D721Med (cell line): ENCODE data around the gene DBNDD1.

ENCODE experiments used
- DNase-seq: peaks from one replicate; pipeline ENCODE4 v3.0.0; 2011; ENCODE audit warnings: low spot score; ENCODE audit not compliant: insufficient read length
- FAIRE-seq: peaks from 2 replicates; lab custom pipeline; 2011; peaks lifted over from hg19 to GRCh38; lab: Jason Lieb, UNC
- TF ChIP-seq, protein P1 (sequence below): IDR thresholded peaks from 2 replicates; pipeline ENCODE4 v1.5.1; 2012; ENCODE audit warnings: mild to moderate bottlenecking, control low read depth; ENCODE audit not compliant: insufficient read depth; ENCODE audit errors: missing control alignments

The DBNDD1 gene

DNA sequence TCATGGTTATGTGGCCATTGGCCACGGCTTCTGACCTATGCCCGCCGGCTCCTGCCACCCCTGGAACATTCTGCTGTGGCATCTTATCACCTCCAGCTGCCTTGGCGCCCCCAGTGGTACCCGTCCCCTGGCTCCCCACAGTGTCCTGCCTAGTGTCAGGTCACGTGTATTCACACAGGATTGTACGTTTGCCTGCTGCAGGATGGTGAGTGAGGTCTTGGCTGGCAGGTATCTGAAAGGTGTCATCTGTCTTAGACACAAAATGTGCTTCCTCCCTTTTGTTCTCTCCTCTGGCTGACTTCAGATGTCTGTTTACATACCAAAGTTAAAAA lies 24.9 kb downstream of the DBNDD1 start:
- FAIRE-seq: no peak
- no peak for DNase-seq
- TF ChIP-seq, protein P1, sequence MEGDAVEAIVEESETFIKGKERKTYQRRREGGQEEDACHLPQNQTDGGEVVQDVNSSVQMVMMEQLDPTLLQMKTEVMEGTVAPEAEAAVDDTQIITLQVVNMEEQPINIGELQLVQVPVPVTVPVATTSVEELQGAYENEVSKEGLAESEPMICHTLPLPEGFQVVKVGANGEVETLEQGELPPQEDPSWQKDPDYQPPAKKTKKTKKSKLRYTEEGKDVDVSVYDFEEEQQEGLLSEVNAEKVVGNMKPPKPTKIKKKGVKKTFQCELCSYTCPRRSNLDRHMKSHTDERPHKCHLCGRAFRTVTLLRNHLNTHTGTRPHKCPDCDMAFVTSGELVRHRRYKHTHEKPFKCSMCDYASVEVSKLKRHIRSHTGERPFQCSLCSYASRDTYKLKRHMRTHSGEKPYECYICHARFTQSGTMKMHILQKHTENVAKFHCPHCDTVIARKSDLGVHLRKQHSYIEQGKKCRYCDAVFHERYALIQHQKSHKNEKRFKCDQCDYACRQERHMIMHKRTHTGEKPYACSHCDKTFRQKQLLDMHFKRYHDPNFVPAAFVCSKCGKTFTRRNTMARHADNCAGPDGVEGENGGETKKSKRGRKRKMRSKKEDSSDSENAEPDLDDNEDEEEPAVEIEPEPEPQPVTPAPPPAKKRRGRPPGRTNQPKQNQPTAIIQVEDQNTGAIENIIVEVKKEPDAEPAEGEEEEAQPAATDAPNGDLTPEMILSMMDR: no peak

DNA sequence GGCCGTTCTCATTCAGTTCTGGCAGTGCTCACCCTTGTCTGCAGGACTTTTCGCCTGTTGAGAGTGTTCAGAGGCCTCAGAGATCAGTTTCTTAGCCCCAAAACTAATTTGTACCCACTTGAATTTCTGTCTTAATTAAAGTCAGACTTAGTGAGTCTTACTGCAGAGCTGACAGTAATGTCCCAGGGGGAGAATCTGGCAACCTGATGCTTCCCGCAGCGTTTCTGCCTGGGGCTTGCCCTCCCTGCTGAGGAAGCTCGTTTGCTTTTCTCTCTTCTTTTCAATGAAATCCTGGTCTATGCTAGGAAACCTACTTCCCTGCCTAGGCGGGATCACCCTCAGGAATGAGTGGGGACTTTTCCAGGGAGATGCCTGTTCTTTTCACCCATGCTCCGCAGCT lies 25.3 kb downstream of the DBNDD1 start:
- no peak for DNase-seq
- TF ChIP-seq, protein P1: no peak
- FAIRE-seq: no peak

DNA sequence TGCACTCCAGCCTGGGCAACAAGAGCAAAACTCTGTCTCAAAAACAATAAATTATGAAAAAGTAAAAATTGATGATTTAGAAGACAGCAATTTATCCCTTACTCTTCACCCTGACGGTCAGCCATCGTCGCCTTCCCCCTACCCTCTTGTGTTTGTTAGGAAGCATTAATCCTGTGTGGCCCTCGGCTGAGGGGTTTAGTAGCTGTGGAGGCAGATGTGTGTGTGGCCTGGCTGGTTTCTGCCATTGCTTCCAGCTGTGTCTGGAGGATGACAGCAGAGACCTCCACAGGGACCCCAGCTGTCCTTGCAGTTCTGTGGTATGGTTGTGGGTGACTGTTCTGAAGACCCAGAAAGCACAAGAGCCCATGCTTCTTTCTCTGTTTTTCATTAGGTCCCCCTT lies 25.9 kb downstream of the DBNDD1 start:
- TF ChIP-seq, protein P1: no peak
- FAIRE-seq (no peak), DNase-seq (no peak)

GRCh38 chr16:89990799-89991198 lies 28.5 kb downstream of the DBNDD1 start:
- DNase-seq (no peak), FAIRE-seq (no peak)
- TF ChIP-seq, protein P1: no peak

DNA sequence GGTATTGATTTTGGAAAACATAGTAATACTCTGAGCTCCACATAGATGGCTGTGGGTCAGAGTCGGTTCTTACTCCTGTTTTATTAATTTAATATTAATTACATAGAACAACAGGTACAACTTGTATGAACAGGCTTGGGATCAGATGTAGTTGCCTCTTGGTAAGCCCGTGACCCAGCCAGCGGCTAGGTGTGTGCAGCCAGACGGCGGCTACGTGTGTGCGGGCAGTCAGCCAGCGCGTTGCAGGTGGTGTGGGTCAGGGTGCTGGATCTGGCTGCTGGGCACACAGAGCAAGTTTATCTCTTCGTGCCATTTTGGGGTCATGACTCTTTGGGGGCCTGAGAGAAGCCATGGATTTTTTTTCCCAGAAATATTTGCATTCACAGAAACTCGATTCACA lies 30.3 kb downstream of the DBNDD1 start:
- TF ChIP-seq, protein P1: no peak
- DNase-seq (no peak), FAIRE-seq (no peak)

DNA sequence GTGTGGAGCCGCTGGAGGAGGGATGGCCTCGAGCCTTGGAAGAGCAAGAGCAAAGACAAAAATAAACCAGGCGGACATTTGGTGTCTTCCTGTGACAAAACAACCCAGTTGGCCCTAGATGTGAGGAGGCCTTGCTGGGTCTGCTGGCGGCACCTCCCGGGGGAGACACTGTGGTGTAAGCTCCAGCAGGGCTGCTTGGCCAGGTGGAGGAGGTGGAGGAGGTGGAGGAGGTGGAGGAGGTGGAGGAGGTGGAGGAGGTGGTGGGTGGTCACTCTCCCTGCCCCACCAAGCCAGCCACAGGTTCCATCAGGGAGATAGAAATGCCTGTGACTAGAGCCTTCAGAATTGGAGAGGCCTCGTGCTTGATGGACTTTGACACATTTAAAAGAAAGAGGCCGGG lies 32.1 kb downstream of the DBNDD1 start:
- FAIRE-seq: no peak
- no peak for DNase-seq
- TF ChIP-seq, protein P1: no peak

DNA sequence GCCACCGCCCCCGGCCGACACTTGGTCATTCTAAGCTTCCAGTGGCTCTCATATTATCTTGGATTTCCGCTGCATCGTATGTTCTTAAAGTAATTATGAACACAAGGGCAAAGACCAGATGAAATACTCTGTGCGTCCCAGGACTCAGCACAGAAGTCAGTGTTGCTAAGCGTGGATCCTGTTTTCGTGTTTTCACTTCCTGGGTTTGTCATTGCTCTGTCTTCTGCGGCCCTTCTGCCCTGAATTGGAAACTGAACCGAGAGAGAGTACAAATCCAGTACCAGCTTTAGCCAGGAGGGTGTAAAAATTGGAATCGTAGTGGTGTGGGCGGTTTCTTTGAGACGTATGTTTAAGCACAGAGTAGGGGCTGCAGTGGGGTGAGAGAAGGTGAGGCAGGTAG lies 32.7 kb downstream of the DBNDD1 start:
- FAIRE-seq (no peak), DNase-seq (no peak)
- TF ChIP-seq, protein P1: no peak
